Activated CD4-positive, alpha-beta T cell treated with anti-CD3 and anti-CD28 coated beads, Interleukin-2, Interleukin-4, amounts not matched to agents 100 ng/mL and 50 ng/mL, durations not matched to agents 16 hours and 8 hours (primary cell): ENCODE data around the gene ASB6.
"Not testable (repeated sequence)": the region's sequence is repeated elsewhere in the genome, so short reads cannot be mapped to it uniquely, and the experiment has no call there.

Experiments
- DNase-seq: peaks from one replicate; pipeline ENCODE4 v3.0.0-alpha.2; 2020; ENCODE audit warnings: low spot score

The ASB6 gene

GRCh38 chr9:129667378-129667777 is 25.4 kb upstream of the ASB6 start:
- no peak for DNase-seq

- DNase-seq: no peak
Measured at GRCh38 chr9:129666575-129666974, 24.6 kb upstream of the ASB6 start.

- DNase-seq: no peak
Measured at GRCh38 chr9:129665814-129666520, 24.0 kb upstream of the ASB6 start.

- no peak for DNase-seq
Measured at GRCh38 chr9:129665389-129665775, 23.4 kb upstream of the ASB6 start, which contains the start of gene PRRX2. TSS of gene PRRX2 (plus strand) at chr9:129665647. CDS start at chr9:129665868, 221 bp downstream.

- DNase-seq: no peak
Measured at GRCh38 chr9:129664746-129665388, 22.9 kb upstream of the ASB6 start.

- not testable (repeated sequence) for DNase-seq
Measured at GRCh38 chr9:129662239-129662638, 20.3 kb upstream of the ASB6 start.

GRCh38 chr9:129661029-129661428 is 19.1 kb upstream of the ASB6 start:
- no peak for DNase-seq

GRCh38 chr9:129656795-129657390 is 14.9 kb upstream of the ASB6 start:
- no peak for DNase-seq

GRCh38 chr9:129655696-129656095 is 13.7 kb upstream of the ASB6 start:
- DNase-seq: no peak

GRCh38 chr9:129655154-129655553 is 13.2 kb upstream of the ASB6 start:
- DNase-seq: no peak

- no peak for DNase-seq
Measured at GRCh38 chr9:129654554-129655040, 12.6 kb upstream of the ASB6 start.

GRCh38 chr9:129653823-129654553 is 12.0 kb upstream of the ASB6 start:
- DNase-seq: no peak

- DNase-seq: no peak
Measured at GRCh38 chr9:129650680-129651235, 8.8 kb upstream of the ASB6 start.

- no peak for DNase-seq
Measured at GRCh38 chr9:129649726-129650679, 8.1 kb upstream of the ASB6 start.

GRCh38 chr9:129648764-129649115 is 6.8 kb upstream of the ASB6 start:
- DNase-seq: no peak

GRCh38 chr9:129648092-129648763 is 6.3 kb upstream of the ASB6 start:
- no peak for DNase-seq

- no peak for DNase-seq
Measured at GRCh38 chr9:129647635-129648034, 5.7 kb upstream of the ASB6 start.

- no peak for DNase-seq
Measured at GRCh38 chr9:129646654-129647053, 4.7 kb upstream of the ASB6 start.

GRCh38 chr9:129646252-129646651 is 4.3 kb upstream of the ASB6 start:
- DNase-seq: no peak

- no peak for DNase-seq
Measured at GRCh38 chr9:129644902-129645301, 3.0 kb upstream of the ASB6 start.

GRCh38 chr9:129644365-129644764 is 2.4 kb upstream of the ASB6 start:
- no peak for DNase-seq
